ELF-1 (cell line): ENCODE data around the gene CFAP410.

Experiments used
- DNase-seq: peaks from one replicate; pipeline ENCODE4 v3.0.0-alpha.2; 2016; ENCODE audit warnings: low read depth, low spot score

The CFAP410 gene

GRCh38 chr21:44331650-44332307 lies 7.4 kb downstream of the CFAP410 start:
- peak; percentile 28 for DNase-seq

- no peak for DNase-seq
Measured at GRCh38 chr21:44331209-44331608, 8.0 kb downstream of the CFAP410 start.

GRCh38 chr21:44330698-44331097 lies 8.5 kb downstream of the CFAP410 start:
- no peak for DNase-seq

GRCh38 chr21:44329971-44330681 lies 9.1 kb downstream of the CFAP410 start:
- peak; percentile 22 for DNase-seq

- DNase-seq = no peak
Measured at GRCh38 chr21:44329086-44329889, 9.9 kb downstream of the CFAP410 start.

- DNase-seq = no peak
Measured at GRCh38 chr21:44328242-44328895, 10.8 kb downstream of the CFAP410 start.

GRCh38 chr21:44327603-44327974 lies 11.6 kb downstream of the CFAP410 start:
- DNase-seq = no peak

GRCh38 chr21:44326716-44327602 lies 12.2 kb downstream of the CFAP410 start:
- no peak for DNase-seq

GRCh38 chr21:44326272-44326647 lies 12.9 kb downstream of the CFAP410 start:
- DNase-seq = no peak

GRCh38 chr21:44325386-44326271 lies 13.6 kb downstream of the CFAP410 start:
- DNase-seq = no peak

GRCh38 chr21:44324854-44325107 lies 14.4 kb downstream of the CFAP410 start:
- no peak for DNase-seq

GRCh38 chr21:44324106-44324853 lies 14.9 kb downstream of the CFAP410 start:
- DNase-seq = no peak

- DNase-seq = no peak
Measured at GRCh38 chr21:44323591-44323990, 15.6 kb downstream of the CFAP410 start.

GRCh38 chr21:44322621-44323325 lies 16.4 kb downstream of the CFAP410 start:
- DNase-seq = no peak

GRCh38 chr21:44321846-44322450 lies 17.2 kb downstream of the CFAP410 start:
- no peak for DNase-seq

GRCh38 chr21:44320847-44321246 lies 18.3 kb downstream of the CFAP410 start:
- DNase-seq = no peak

GRCh38 chr21:44319407-44320065 lies 19.7 kb downstream of the CFAP410 start:
- no peak for DNase-seq
